DOHH2 (cell line): ENCODE results near the gene RANBP1.

Experiments
- H3F3A ChIP-seq: fragments of 200-600 bp; sonication (generic), shearing (Covaris generic); 2 replicates; pipeline ENCODE4 v1.6.0; 2016; ENCODE audit warnings: antibody characterized with exemption, mild to moderate bottlenecking; ENCODE audit not compliant: control insufficient read depth, insufficient read depth
- H3K27ac ChIP-seq: fragments of 200-600 bp; sonication (generic); 2 replicates; pipeline ENCODE4 v1.5.1; 2014; ENCODE audit warnings: low read depth, mild to moderate bottlenecking, low read length, moderate library complexity
- H3K27me3 ChIP-seq: fragments of 200-600 bp; sonication (generic); 2 replicates; pipeline ENCODE4 v1.6.1; 2014; ENCODE audit warnings: mild to moderate bottlenecking, low read length, mixed read lengths; ENCODE audit not compliant: control insufficient read depth
- H3K36me3 ChIP-seq: fragments of 200-600 bp; sonication (generic); 2 replicates; pipeline ENCODE4 v1.6.1; 2014; ENCODE audit warnings: mild to moderate bottlenecking, low read length, moderate library complexity, mixed read lengths; ENCODE audit not compliant: control insufficient read depth
- H3K4me1 ChIP-seq: fragments of 200-600 bp; sonication (generic); 2 replicates; pipeline ENCODE4 v1.6.1; 2014; ENCODE audit warnings: mild to moderate bottlenecking, low read length, mixed read lengths; ENCODE audit not compliant: control insufficient read depth
- H3K4me2 ChIP-seq: fragments of 200-600 bp; sonication (generic); 2 replicates; pipeline ENCODE4 v1.6.0; 2014; ENCODE audit warnings: mild to moderate bottlenecking, low read length, moderate library complexity
- H3K4me3 ChIP-seq: fragments of 200-600 bp; sonication (generic); 2 replicates; pipeline ENCODE4 v1.5.1; 2014; ENCODE audit warnings: mild to moderate bottlenecking, low read length, mixed read lengths
- H3K79me2 ChIP-seq: fragments of 200-600 bp; sonication (generic); 2 replicates; pipeline ENCODE4 v1.6.1; 2014; ENCODE audit warnings: mild to moderate bottlenecking, low read length, mixed read lengths; ENCODE audit not compliant: control insufficient read depth
- H3K9me2 ChIP-seq: fragments of 200-600 bp; sonication (generic); replicated peaks from 2 replicates; pipeline ENCODE4 v1.6.1; 2014; ENCODE audit warnings: mild to moderate bottlenecking, low read length, mixed read lengths; ENCODE audit not compliant: control insufficient read depth
- H3K9me3 ChIP-seq: fragments of 200-600 bp; sonication (generic); 2 replicates; pipeline ENCODE4 v1.6.1; 2014; ENCODE audit warnings: antibody characterized with exemption, low read length, mixed read lengths; ENCODE audit not compliant: control insufficient read depth, insufficient read depth
- H4K20me1 ChIP-seq: fragments of 200-600 bp; sonication (generic); 2 replicates; pipeline ENCODE4 v1.6.0; 2014; ENCODE audit warnings: low read depth, mild to moderate bottlenecking, antibody characterized with exemption, low read length, moderate library complexity; ENCODE audit not compliant: control insufficient read depth, insufficient read depth
- CTCF ChIP-seq: fragments of 200-600 bp; sonication (generic); IDR thresholded peaks from one replicate; pipeline ENCODE4 v1.5.1; 2014; ENCODE audit warnings: antibody characterized with exemption, mild to moderate bottlenecking, low read depth, low read length; ENCODE audit not compliant: poor library complexity, severe bottlenecking
- EZH2phosphoT487 ChIP-seq: fragments of 200-600 bp; sonication (generic); IDR thresholded peaks from 2 replicates; pipeline ENCODE4 v1.6.1; 2017; ENCODE audit warnings: borderline replicate concordance, mild to moderate bottlenecking, antibody characterized with exemption, low read length, moderate library complexity, mixed read lengths

RANBP1 gene

GRCh38 chr22:20137671-20138416 is 21.9 kb downstream of the RANBP1 start:
- no peaks in the 10 kb centered on the region for H3K36me3 ChIP-seq
- H3K4me2 ChIP-seq, result no peak overlapping the region
- no peaks in the 10 kb centered on the region for H3K9me2 ChIP-seq
- TF ChIP-seq CTCF (no peak), EZH2phosphoT487 (no peak)
- H4K20me1 ChIP-seq, result 0 out of 2 replicates have a peak, but pooled peaks cover 2% of the 10 kb centered on the region
- H3K4me3 ChIP-seq, result no peak overlapping the region
- H3F3A ChIP-seq, result no peaks in the 10 kb centered on the region
- H3K9me3 ChIP-seq, result no peaks in the 10 kb centered on the region
- no peaks in the 10 kb centered on the region; the same call in 1 of the 2 replicates for H3K27me3 ChIP-seq
- H3K79me2 ChIP-seq, result no peaks in the 10 kb centered on the region
- H3K4me1 ChIP-seq, result peaks cover 6% of the 10 kb centered on the region
- H3K27ac ChIP-seq, result no peak overlapping the region

GRCh38 chr22:20138417-20138738 is 22.5 kb downstream of the RANBP1 start:
- Histone ChIP-seq H3K36me3 (no peaks in the 10 kb centered on the region), H3K4me1 (peaks cover 6% of the 10 kb centered on the region), H3K4me2 (no peak overlapping the region), H4K20me1 (0 out of 2 replicates have a peak, but pooled peaks cover 2% of the 10 kb centered on the region), H3K27me3 (no peaks in the 10 kb centered on the region), H3K4me3 (no peak overlapping the region), H3K9me3 (no peaks in the 10 kb centered on the region), H3K9me2 (no peaks in the 10 kb centered on the region), H3F3A (no peaks in the 10 kb centered on the region), H3K79me2 (no peaks in the 10 kb centered on the region), H3K27ac (no peak overlapping the region)
- TF ChIP-seq CTCF (no peak), EZH2phosphoT487 (no peak)

- H3K79me2 ChIP-seq, result no peaks in the 10 kb centered on the region
- H4K20me1 ChIP-seq, result 0 out of 2 replicates have a peak, but pooled peaks cover 2% of the 10 kb centered on the region
- no peak overlapping the region for H3K4me2 ChIP-seq
- H3K36me3 ChIP-seq, result no peaks in the 10 kb centered on the region
- H3F3A ChIP-seq, result no peaks in the 10 kb centered on the region
- no peak for TF ChIP-seq EZH2phosphoT487
- TF ChIP-seq CTCF, result no peak
- no peaks in the 10 kb centered on the region for H3K9me3 ChIP-seq
- H3K4me3 ChIP-seq, result no peak overlapping the region
- no peaks in the 10 kb centered on the region for H3K9me2 ChIP-seq
- no peak overlapping the region for H3K27ac ChIP-seq
- peaks cover 6% of the 10 kb centered on the region for H3K4me1 ChIP-seq
- no peaks in the 10 kb centered on the region for H3K27me3 ChIP-seq
Measured at GRCh38 chr22:20138868-20139267, 23.0 kb downstream of the RANBP1 start.
